RKO (cell line): Measurements from ENCODE around the gene RDH14.

Experiments
- DNase-seq: peaks from one replicate; pipeline ENCODE4 v3.0.0-alpha.2; 2016; ENCODE audit warnings: low spot score

RDH14 gene

DNA sequence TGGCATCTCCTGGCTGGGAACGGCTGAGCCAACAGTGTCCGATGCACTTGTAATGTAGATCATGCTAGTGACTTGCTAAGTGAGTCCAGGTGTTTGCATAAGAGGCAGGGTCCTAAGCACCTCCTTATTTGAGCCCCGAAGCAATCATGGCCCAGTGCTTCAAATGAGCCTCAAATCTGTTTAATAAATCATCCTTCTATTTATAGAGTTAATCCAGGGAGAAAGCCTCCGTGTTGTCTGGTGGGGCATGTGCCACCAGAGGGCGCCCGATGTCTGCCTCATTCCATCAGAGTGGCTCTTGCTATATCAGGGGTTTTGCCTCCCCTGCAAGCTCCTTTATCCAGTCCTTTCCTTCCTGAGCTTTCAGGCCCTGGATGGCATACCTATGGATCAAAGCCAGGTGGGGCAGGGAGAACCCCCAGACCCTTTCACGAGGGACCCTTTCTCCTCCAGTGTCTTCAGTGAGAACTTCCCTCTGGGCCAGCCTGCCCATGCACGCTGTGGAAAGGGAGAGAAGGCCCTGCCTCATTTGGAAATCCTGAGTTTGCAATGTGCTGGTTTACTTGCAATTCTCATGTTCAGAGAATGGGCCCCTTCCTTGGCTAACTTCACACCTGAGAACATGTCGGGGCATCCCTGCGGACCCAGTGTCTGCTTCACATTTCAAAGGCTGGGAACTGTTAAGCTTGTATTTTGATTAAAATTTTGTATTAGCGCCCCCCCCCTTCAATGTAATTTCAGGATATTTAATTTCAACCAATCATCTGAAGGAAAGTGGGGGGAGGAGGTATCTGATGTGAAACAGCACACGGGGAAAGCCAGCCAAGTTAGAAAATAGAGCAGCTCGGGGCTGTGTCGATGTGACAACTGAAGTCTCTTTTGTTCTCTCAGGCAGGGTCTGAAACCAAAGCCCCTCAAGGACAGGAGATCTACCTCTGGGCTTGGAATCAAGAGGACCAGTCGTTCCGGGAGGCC is 39.7 kb downstream of the RDH14 start:
- peak; percentile 64 for DNase-seq

DNA sequence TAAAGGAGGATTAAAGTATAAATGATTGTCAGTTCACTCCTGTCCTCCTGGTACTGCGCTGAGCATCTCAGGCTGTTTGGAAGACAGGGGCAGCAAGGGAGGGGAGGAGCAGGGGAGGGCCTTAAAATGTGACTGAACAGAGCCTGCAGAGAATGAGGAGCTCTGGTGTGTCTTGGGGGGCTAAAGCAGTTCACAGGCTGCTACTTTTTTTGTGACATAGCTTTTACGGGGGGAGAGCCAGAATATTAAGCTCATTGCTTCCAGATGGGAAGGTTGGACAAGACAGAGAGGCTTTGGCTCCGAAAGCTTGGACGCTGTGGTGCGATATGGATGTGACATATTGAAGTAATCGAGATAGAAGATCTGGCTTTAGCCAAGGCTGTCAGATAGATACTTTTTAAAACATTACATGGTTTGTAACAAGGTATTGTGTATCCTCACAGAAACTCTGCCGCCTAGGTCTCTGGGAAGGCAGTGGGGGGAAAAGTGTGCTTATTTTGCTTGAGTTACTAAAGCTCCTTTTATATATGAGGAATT is 40.5 kb downstream of the RDH14 start:
- no peak for DNase-seq

GRCh38 chr2:18518116-18519111 is 42.0 kb downstream of the RDH14 start:
- DNase-seq: no peak

- DNase-seq: no peak
Measured at GRCh38 chr2:18517386-18517785, 43.1 kb downstream of the RDH14 start.

- no peak for DNase-seq
Measured at GRCh38 chr2:18516112-18516511, 44.3 kb downstream of the RDH14 start.

GRCh38 chr2:18514526-18515461 is 45.7 kb downstream of the RDH14 start:
- DNase-seq: no peak

- no peak for DNase-seq
Measured at GRCh38 chr2:18510775-18511174, 49.7 kb downstream of the RDH14 start.

- DNase-seq: no peak
Measured at GRCh38 chr2:18506883-18507509, 53.5 kb downstream of the RDH14 start.

GRCh38 chr2:18505703-18506341 is 54.6 kb downstream of the RDH14 start:
- no peak for DNase-seq
